ENCODE data around the gene ZNF579. TPM values are rescaled to one million over a fixed set of nuclear protein-coding genes. Genes with fewer than 3 reads are reported as not detected.

ZNF579 gene
- total RNA-seq (1 to 10 TPM; 2.1 to 9.9 TPM), polyA plus RNA-seq (ENCODE audit: insufficient read length in 2 of 2) (10 to 100 TPM; 24.9 to 25.3 TPM)
- long read RNA-seq, donor 1, transcript ZNF579-201 (2 exons, 2,899 nt): major isoform, 10 of 10 reads
- long read RNA-seq, donor 1, partial matches to known transcripts: 0 of 10 reads
- long read RNA-seq, donor 1, other reads (novel, unspliced or antisense): 0 of 10 reads
- long read RNA-seq, donor 2, partial matches to known transcripts: 0 of 3 reads
- long read RNA-seq, donor 2, other reads (novel, unspliced or antisense): 0 of 3 reads
- long read RNA-seq, donor 3, transcript ZNF579-201 (2 exons, 2,899 nt): major isoform, 5 of 5 reads
- long read RNA-seq, donor 3, partial matches to known transcripts: 0 of 5 reads
- long read RNA-seq, donor 3, other reads (novel, unspliced or antisense): 0 of 5 reads
- long read RNA-seq, donor 4, transcript ZNF579-201 (2 exons, 2,899 nt): major isoform, 7 of 8 reads
- long read RNA-seq, donor 4, partial matches to known transcripts: 0 of 8 reads
- long read RNA-seq, donor 4, other reads (novel, unspliced or antisense): 0 of 8 reads

GRCh38 chr19:55580628-55581144 lies at the start of gene ZNF579:
ZNF579 (minus strand) TSS chr19:55580848; CDS start chr19:55579639, 1,209 bp downstream.
- WGBS (ENCODE audit: insufficient coverage): 0% methylated on average over 10 of the region's 24 CpGs
- peak in 5 of 6 donors; percentile 76 to 98 (median 90) for DNase-seq (ENCODE audit: low read depth in 4 of 6, low spot score in 6 of 6)

GRCh38 chr19:55626350-55626749 lies 45.7 kb upstream of the ZNF579 start:
- no peak overlapping the region for H3K27ac ChIP-seq (ENCODE audit: low read depth, low read length)
- no peaks in the 10 kb centered on the region for H3K27me3 ChIP-seq (ENCODE audit: control insufficient read depth, insufficient read depth, low read length)
- H3K4me1 ChIP-seq (ENCODE audit: control insufficient read depth, insufficient read depth, low read length): peaks cover 5% of the 10 kb centered on the region
- H3K4me3 ChIP-seq (ENCODE audit: low read depth, low read length): no peak overlapping the region
- DNase-seq (ENCODE audit: low read depth in 4 of 6, low spot score in 6 of 6): no peak
- H3K36me3 ChIP-seq (ENCODE audit: control insufficient read depth, insufficient read depth, low read length): peaks cover 15% of the 10 kb centered on the region
- WGBS (ENCODE audit: insufficient coverage): 95% methylated on average over 11 of the region's 11 CpGs
- no peaks in the 10 kb centered on the region for H3K9me3 ChIP-seq (ENCODE audit: control insufficient read depth, insufficient read depth, low read length)

More at GRCh38 chr19:55580628-55581144, at the start of gene ZNF579:
- H3K9me3 ChIP-seq (ENCODE audit: control insufficient read depth, insufficient read depth, low read length): no peaks in the 10 kb centered on the region
- H3K27me3 ChIP-seq (ENCODE audit: control insufficient read depth, insufficient read depth, low read length): no peaks in the 10 kb centered on the region
- H3K4me3 ChIP-seq (ENCODE audit: low read depth, low read length): peak within 1 kb of the TSS; percentile 83
- peaks cover 34% of the 10 kb centered on the region for H3K36me3 ChIP-seq (ENCODE audit: control insufficient read depth, insufficient read depth, low read length)
- H3K4me1 ChIP-seq (ENCODE audit: control insufficient read depth, insufficient read depth, low read length): peaks cover 21% of the 10 kb centered on the region
- H3K27ac ChIP-seq (ENCODE audit: low read depth, low read length): peak within 1 kb of the TSS; percentile 91

GRCh38 chr19:55625004-55625326 lies 44.3 kb upstream of the ZNF579 start:
- Histone ChIP-seq H3K36me3 (ENCODE audit: control insufficient read depth, insufficient read depth, low read length) (peaks cover 26% of the 10 kb centered on the region), H3K9me3 (ENCODE audit: control insufficient read depth, insufficient read depth, low read length) (no peaks in the 10 kb centered on the region), H3K27me3 (ENCODE audit: control insufficient read depth, insufficient read depth, low read length) (no peaks in the 10 kb centered on the region), H3K4me3 (ENCODE audit: low read depth, low read length) (peak overlapping the region; percentile 74), H3K4me1 (ENCODE audit: control insufficient read depth, insufficient read depth, low read length) (peaks cover 5% of the 10 kb centered on the region), H3K27ac (ENCODE audit: low read depth, low read length) (peak overlapping the region; percentile 98)
- no peak for DNase-seq (ENCODE audit: low read depth in 4 of 6, low spot score in 6 of 6)
- WGBS (ENCODE audit: insufficient coverage): 56% methylated on average over 9 of the region's 11 CpGs

- Histone ChIP-seq H3K27ac (ENCODE audit: low read depth, low read length) (peak within 1 kb of the TSS; percentile 98), H3K36me3 (ENCODE audit: control insufficient read depth, insufficient read depth, low read length) (peaks cover 26% of the 10 kb centered on the region), H3K9me3 (ENCODE audit: control insufficient read depth, insufficient read depth, low read length) (no peaks in the 10 kb centered on the region), H3K4me3 (ENCODE audit: low read depth, low read length) (peak within 1 kb of the TSS; percentile 74), H3K4me1 (ENCODE audit: control insufficient read depth, insufficient read depth, low read length) (peaks cover 5% of the 10 kb centered on the region), H3K27me3 (ENCODE audit: control insufficient read depth, insufficient read depth, low read length) (no peaks in the 10 kb centered on the region)
- peak; percentile 84 to 99 (median 92) for DNase-seq (ENCODE audit: low read depth in 4 of 6, low spot score in 6 of 6)
- under 1% methylated on average over 43 of the region's 56 CpGs for WGBS (ENCODE audit: insufficient coverage)
Observed at GRCh38 chr19:55624109-55625003, 43.7 kb upstream of the ZNF579 start, which contains the start of gene ZNF784. ZNF784 (minus strand) TSS chr19:55624566; CDS start chr19:55624561, 5 bp downstream.

GRCh38 chr19:55623561-55623960 lies 42.9 kb upstream of the ZNF579 start:
- 74% methylated on average over 5 of the region's 7 CpGs for WGBS (ENCODE audit: insufficient coverage)
- Histone ChIP-seq H3K4me3 (ENCODE audit: low read depth, low read length) (no peak overlapping the region), H3K9me3 (ENCODE audit: control insufficient read depth, insufficient read depth, low read length) (no peaks in the 10 kb centered on the region), H3K4me1 (ENCODE audit: control insufficient read depth, insufficient read depth, low read length) (peaks cover 5% of the 10 kb centered on the region), H3K27me3 (ENCODE audit: control insufficient read depth, insufficient read depth, low read length) (no peaks in the 10 kb centered on the region), H3K36me3 (ENCODE audit: control insufficient read depth, insufficient read depth, low read length) (peaks cover 26% of the 10 kb centered on the region), H3K27ac (ENCODE audit: low read depth, low read length) (peak overlapping the region; percentile 98)
- DNase-seq (ENCODE audit: low read depth in 4 of 6, low spot score in 6 of 6): no peak

GRCh38 chr19:55623130-55623529 lies 42.5 kb upstream of the ZNF579 start:
- no peaks in the 10 kb centered on the region for H3K27me3 ChIP-seq (ENCODE audit: control insufficient read depth, insufficient read depth, low read length)
- no peak overlapping the region for H3K27ac ChIP-seq (ENCODE audit: low read depth, low read length)
- H3K9me3 ChIP-seq (ENCODE audit: control insufficient read depth, insufficient read depth, low read length): no peaks in the 10 kb centered on the region
- H3K4me1 ChIP-seq (ENCODE audit: control insufficient read depth, insufficient read depth, low read length): peaks cover 5% of the 10 kb centered on the region
- DNase-seq (ENCODE audit: low read depth in 4 of 6, low spot score in 6 of 6): no peak
- H3K36me3 ChIP-seq (ENCODE audit: control insufficient read depth, insufficient read depth, low read length): peaks cover 30% of the 10 kb centered on the region
- WGBS (ENCODE audit: insufficient coverage): 94% methylated on average over 5 of the region's 7 CpGs
- H3K4me3 ChIP-seq (ENCODE audit: low read depth, low read length): no peak overlapping the region

- Histone ChIP-seq H3K27ac (ENCODE audit: low read depth, low read length) (no peak overlapping the region), H3K4me3 (ENCODE audit: low read depth, low read length) (no peak overlapping the region)
- WGBS (ENCODE audit: insufficient coverage): 91% methylated on average over 39 of the region's 40 CpGs
Observed at GRCh38 chr19:55622242-55622969, 41.8 kb upstream of the ZNF579 start.

GRCh38 chr19:55621673-55622231 lies 41.1 kb upstream of the ZNF579 start:
- Histone ChIP-seq H3K36me3 (ENCODE audit: control insufficient read depth, insufficient read depth, low read length) (peaks cover 41% of the 10 kb centered on the region), H3K4me3 (ENCODE audit: low read depth, low read length) (no peak overlapping the region), H3K27me3 (ENCODE audit: control insufficient read depth, insufficient read depth, low read length) (no peaks in the 10 kb centered on the region), H3K9me3 (ENCODE audit: control insufficient read depth, insufficient read depth, low read length) (no peaks in the 10 kb centered on the region), H3K4me1 (ENCODE audit: control insufficient read depth, insufficient read depth, low read length) (peaks cover 5% of the 10 kb centered on the region), H3K27ac (ENCODE audit: low read depth, low read length) (no peak overlapping the region)
- DNase-seq (ENCODE audit: low read depth in 4 of 6, low spot score in 6 of 6): no peak
- WGBS (ENCODE audit: insufficient coverage): 95% methylated on average over 49 of the region's 55 CpGs

More at GRCh38 chr19:55622242-55622969, 41.8 kb upstream of the ZNF579 start:
- H3K9me3 ChIP-seq (ENCODE audit: control insufficient read depth, insufficient read depth, low read length): no peaks in the 10 kb centered on the region
- H3K27me3 ChIP-seq (ENCODE audit: control insufficient read depth, insufficient read depth, low read length): no peaks in the 10 kb centered on the region
- no peak for DNase-seq (ENCODE audit: low read depth in 4 of 6, low spot score in 6 of 6)
- H3K4me1 ChIP-seq (ENCODE audit: control insufficient read depth, insufficient read depth, low read length): peaks cover 5% of the 10 kb centered on the region
- H3K36me3 ChIP-seq (ENCODE audit: control insufficient read depth, insufficient read depth, low read length): peaks cover 35% of the 10 kb centered on the region

Data from spinal cord (tissue), 10 donors.